K562 (cell line): ENCODE measurements around the gene PAFAH1B1. TPM values are rescaled to one million over a fixed set of nuclear protein-coding genes. Genes with fewer than 3 reads are reported as not detected.

Experiments
- BRD4 ChIP-seq: fragments of 200-600 bp; sonication (generic); IDR thresholded peaks from 2 replicates; pipeline ENCODE4 v1.6.1; 2017; ENCODE audit warnings: inconsistent platforms
- CBFA2T3 ChIP-seq: fragments of 450-650 bp; IDR thresholded peaks from 2 replicates; pipeline ENCODE4 v1.6.1; 2017
- E2F5 ChIP-seq: sonication (generic); formaldehyde crosslinking; IDR thresholded peaks from 2 replicates; pipeline ENCODE4 v1.8.0; 2022; ENCODE audit warnings: mild to moderate bottlenecking, missing genetic modification reagents
- HEY1 ChIP-seq: fragments of 250-450 bp; sonication (Bioruptor Pico); IDR thresholded peaks from 2 replicates; pipeline ENCODE4 v1.5.0; 2020; ENCODE audit warnings: mild to moderate bottlenecking, moderate library complexity, borderline replicate concordance
- KAT8 ChIP-seq: fragments of 450-650 bp; IDR thresholded peaks from 2 replicates; pipeline ENCODE4 v1.6.1; 2016; ENCODE audit warnings: low read depth, mild to moderate bottlenecking
- MCM3 ChIP-seq: fragments of 450-650 bp; IDR thresholded peaks from 2 replicates; pipeline ENCODE4 v1.6.1; 2016
- MTA1 ChIP-seq: fragments of 450-650 bp; IDR thresholded peaks from 2 replicates; pipeline ENCODE4 v1.6.1; 2017; ENCODE audit warnings: borderline replicate concordance
- NFATC3 ChIP-seq: fragments of 450-650 bp; IDR thresholded peaks from 2 replicates; pipeline ENCODE4 v1.6.1; 2017; ENCODE audit warnings: mild to moderate bottlenecking
- NFIC ChIP-seq: fragments of 450-650 bp; IDR thresholded peaks from 2 replicates; pipeline ENCODE4 v1.6.1; 2017; ENCODE audit warnings: mild to moderate bottlenecking, inconsistent platforms
- PTTG1 ChIP-seq: fragments of 450-650 bp; IDR thresholded peaks from 2 replicates; pipeline ENCODE4 v1.6.1; 2016; ENCODE audit warnings: low read depth, mild to moderate bottlenecking, missing genetic modification characterization, missing compliant biosample characterization
- SAFB2 ChIP-seq: fragments of 200-400 bp; formaldehyde crosslinking; IDR thresholded peaks from 2 replicates; pipeline ENCODE4 v1.6.1; 2018; ENCODE audit warnings: borderline replicate concordance, low read length, low read depth, moderate library complexity; ENCODE audit not compliant: severe bottlenecking
- THAP12 ChIP-seq: fragments of 250-450 bp; sonication (Bioruptor Pico); IDR thresholded peaks from 2 replicates; pipeline ENCODE4 v1.9.0; 2021; ENCODE audit warnings: mild to moderate bottlenecking, inconsistent platforms
- ZNF395 ChIP-seq: fragments of 200-800 bp; sonication (Bioruptor generic); IDR thresholded peaks from 2 replicates; pipeline ENCODE4 v1.6.1; 2017; ENCODE audit warnings: missing genetic modification characterization, missing compliant biosample characterization
- ZNF583 ChIP-seq: fragments of 250-450 bp; sonication (Bioruptor Pico); IDR thresholded peaks from 2 replicates; pipeline ENCODE4 v1.4.0; 2020
- ZNF785 ChIP-seq: fragments of 250-450 bp; sonication (Bioruptor Pico); IDR thresholded peaks from 2 replicates; pipeline ENCODE4 v1.4.0; 2020; ENCODE audit warnings: mild to moderate bottlenecking
- polyA plus RNA-seq, 8 experiments: library from polyadenylated mRNA; depleted of rRNA in 4 of 8; stranded (reverse) in 5 of 8; unstranded in 3 of 8; fragments of >200 nt; fragmentation: Nextera tagmentation in 2 of 8; fragmentation: Illumina TruSeq in 1 of 8; extraction: Ambion mirVana in 2 of 8; extraction: Trizol in 1 of 8; gene quantifications; 2 replicates each; pipeline versions ENCODE4 v1.2.1 to v1.2.3, GENCODE V29; 2011 to 2014; ENCODE audit warnings: inconsistent platforms in 1 of 8, missing spikeins in 1 of 8
- total RNA-seq, 7 experiments: library from RNA; depleted of rRNA in 6 of 7; stranded (reverse); fragments of >200 nt in 6 of 7; fragmentation: Illumina TruSeq in 2 of 7; extraction: Trizol in 2 of 7; gene quantifications; 2 replicates each; pipeline versions ENCODE4 v1.2.1 to v1.2.3, GENCODE V29; 2011 to 2021; ENCODE audit warnings: low replicate concordance in 1 of 7
- TF ChIP-seq, protein P1 (sequence below): fragments of 450-650 bp; formaldehyde crosslinking; IDR thresholded peaks from 2 replicates; pipeline ENCODE4 v1.4.0; 2022; ENCODE audit warnings: mild to moderate bottlenecking, moderate library complexity
- TF ChIP-seq, protein P2 (sequence below), 2 experiments: fragments of 450-650 bp in 1 of 2; sonication (generic) in 1 of 2; formaldehyde crosslinking; conservative IDR thresholded peaks; 2 replicates each; pipeline versions ENCODE4 v1.4.0 to v1.8.1; 2020 to 2022; ENCODE audit warnings: mild to moderate bottlenecking in 1 of 2, missing genetic modification reagents in 1 of 2
- TF ChIP-seq, protein P3 (sequence below): fragments of 250-450 bp; sonication (Bioruptor Pico); IDR thresholded peaks from 2 replicates; pipeline ENCODE4 v1.5.0; 2021
- TF ChIP-seq, protein P4 (sequence below): fragments of 450-650 bp; IDR thresholded peaks from 2 replicates; pipeline ENCODE4 v1.6.1; 2016; ENCODE audit warnings: borderline replicate concordance

The PAFAH1B1 gene
- total and polyA plus RNA-seq, 9 of the 15 experiments (the other 6 are each of a cell fraction or from before 2014, with no cell fraction given): 23.3 to 66.4 (median 40.2) TPM

GRCh38 chr17:2592971-2593820 is at the start of gene PAFAH1B1 (continued):
- no peak for TF ChIP-seq ZNF395
- TF ChIP-seq THAP12: no peak
- TF ChIP-seq KAT8: no peak
- TF ChIP-seq, protein P1, sequence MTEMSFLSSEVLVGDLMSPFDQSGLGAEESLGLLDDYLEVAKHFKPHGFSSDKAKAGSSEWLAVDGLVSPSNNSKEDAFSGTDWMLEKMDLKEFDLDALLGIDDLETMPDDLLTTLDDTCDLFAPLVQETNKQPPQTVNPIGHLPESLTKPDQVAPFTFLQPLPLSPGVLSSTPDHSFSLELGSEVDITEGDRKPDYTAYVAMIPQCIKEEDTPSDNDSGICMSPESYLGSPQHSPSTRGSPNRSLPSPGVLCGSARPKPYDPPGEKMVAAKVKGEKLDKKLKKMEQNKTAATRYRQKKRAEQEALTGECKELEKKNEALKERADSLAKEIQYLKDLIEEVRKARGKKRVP (CRISPR knock-in tag): no peak
- no peak for TF ChIP-seq SAFB2
- no peak for TF ChIP-seq E2F5
- TF ChIP-seq, protein P2, sequence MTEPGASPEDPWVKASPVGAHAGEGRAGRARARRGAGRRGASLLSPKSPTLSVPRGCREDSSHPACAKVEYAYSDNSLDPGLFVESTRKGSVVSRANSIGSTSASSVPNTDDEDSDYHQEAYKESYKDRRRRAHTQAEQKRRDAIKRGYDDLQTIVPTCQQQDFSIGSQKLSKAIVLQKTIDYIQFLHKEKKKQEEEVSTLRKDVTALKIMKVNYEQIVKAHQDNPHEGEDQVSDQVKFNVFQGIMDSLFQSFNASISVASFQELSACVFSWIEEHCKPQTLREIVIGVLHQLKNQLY (CRISPR knock-in tag; conservative IDR thresholded peaks at IDR 0.05): no peak
- TF ChIP-seq, protein P3, sequence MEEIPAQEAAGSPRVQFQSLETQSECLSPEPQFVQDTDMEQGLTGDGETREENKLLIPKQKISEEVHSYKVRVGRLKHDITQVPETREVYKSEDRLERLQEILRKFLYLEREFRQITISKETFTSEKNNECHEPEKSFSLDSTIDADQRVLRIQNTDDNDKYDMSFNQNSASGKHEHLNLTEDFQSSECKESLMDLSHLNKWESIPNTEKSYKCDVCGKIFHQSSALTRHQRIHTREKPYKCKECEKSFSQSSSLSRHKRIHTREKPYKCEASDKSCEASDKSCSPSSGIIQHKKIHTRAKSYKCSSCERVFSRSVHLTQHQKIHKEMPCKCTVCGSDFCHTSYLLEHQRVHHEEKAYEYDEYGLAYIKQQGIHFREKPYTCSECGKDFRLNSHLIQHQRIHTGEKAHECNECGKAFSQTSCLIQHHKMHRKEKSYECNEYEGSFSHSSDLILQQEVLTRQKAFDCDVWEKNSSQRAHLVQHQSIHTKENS (CRISPR knock-in tag): no peak
- no peak for TF ChIP-seq NFATC3
- TF ChIP-seq PTTG1 (tag): no peak
- TF ChIP-seq MTA1: no peak
- TF ChIP-seq ZNF785: no peak
- TF ChIP-seq, protein P4, sequence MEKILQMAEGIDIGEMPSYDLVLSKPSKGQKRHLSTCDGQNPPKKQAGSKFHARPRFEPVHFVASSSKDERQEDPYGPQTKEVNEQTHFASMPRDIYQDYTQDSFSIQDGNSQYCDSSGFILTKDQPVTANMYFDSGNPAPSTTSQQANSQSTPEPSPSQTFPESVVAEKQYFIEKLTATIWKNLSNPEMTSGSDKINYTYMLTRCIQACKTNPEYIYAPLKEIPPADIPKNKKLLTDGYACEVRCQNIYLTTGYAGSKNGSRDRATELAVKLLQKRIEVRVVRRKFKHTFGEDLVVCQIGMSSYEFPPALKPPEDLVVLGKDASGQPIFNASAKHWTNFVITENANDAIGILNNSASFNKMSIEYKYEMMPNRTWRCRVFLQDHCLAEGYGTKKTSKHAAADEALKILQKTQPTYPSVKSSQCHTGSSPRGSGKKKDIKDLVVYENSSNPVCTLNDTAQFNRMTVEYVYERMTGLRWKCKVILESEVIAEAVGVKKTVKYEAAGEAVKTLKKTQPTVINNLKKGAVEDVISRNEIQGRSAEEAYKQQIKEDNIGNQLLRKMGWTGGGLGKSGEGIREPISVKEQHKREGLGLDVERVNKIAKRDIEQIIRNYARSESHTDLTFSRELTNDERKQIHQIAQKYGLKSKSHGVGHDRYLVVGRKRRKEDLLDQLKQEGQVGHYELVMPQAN: peak; percentile 24; the same call in 1 of the 2 replicates
- TF ChIP-seq BRD4: no peak
- no peak for TF ChIP-seq CBFA2T3
- TF ChIP-seq HEY1 (CRISPR knock-in tag): no peak
- TF ChIP-seq MCM3: no peak
- TF ChIP-seq NFIC: no peak
- no peak for TF ChIP-seq ZNF583 (CRISPR knock-in tag)
